SH-SY5Y (cell line): Measurements from ENCODE around the gene AGXT2.

Experiments
- GATA2 ChIP-seq: IDR thresholded peaks from 2 replicates; pipeline ENCODE4 v1.6.1; 2011; ENCODE audit warnings: mild to moderate bottlenecking, low read depth, low read length
- GATA3 ChIP-seq: IDR thresholded peaks from 2 replicates; pipeline ENCODE4 v1.6.1; 2011; ENCODE audit warnings: low read depth, mild to moderate bottlenecking, low read length, moderate library complexity

GRCh38 chr5:35042781-35043180 lies 5.0 kb downstream of the AGXT2 start:
- TF ChIP-seq GATA3 (no peak), GATA2 (no peak)
